RWPE1 (cell line): Measurements from ENCODE around the gene SPATA31C1.
"Not testable (repeated sequence)": the region's sequence is repeated elsewhere in the genome, so short reads cannot be mapped to it uniquely, and the experiment has no call there.

ENCODE experiments used
- CTCF ChIA-PET: fragments of 350-600 bp; sonication (Branson Sonifier 250); formaldehyde crosslinking; extraction: SDS; loops from one replicate; lab custom pipeline; 2021; lab: Yijun Ruan, JAX
- POLR2A ChIA-PET: fragments of 400-600 bp; formaldehyde crosslinking; extraction: SDS; loops from one replicate; lab custom pipeline; 2020; ENCODE audit warnings: antibody characterized with exemption; ENCODE audit not compliant: low non-redundant PET; lab: Yijun Ruan, JAX
- DNase-seq: peaks from one replicate; pipeline ENCODE4 v3.0.0; 2012; ENCODE audit warnings: low spot score
- H3K27ac ChIP-seq: fragments of 450-650 bp; 2 replicates; pipeline ENCODE4 v1.5.1; 2017
- CTCF ChIP-seq: fragments of 450-650 bp; conservative IDR thresholded peaks from 2 replicates; pipeline ENCODE4 v1.5.1; 2017; ENCODE audit warnings: low read depth, mild to moderate bottlenecking

Gene SPATA31C1

GRCh38 chr9:87909310-87910041 is 8.3 kb upstream of the SPATA31C1 start:
- POLR2A ChIA-PET = no interaction called here
- no peak for DNase-seq
- CTCF ChIA-PET = no interaction called here
- H3K27ac ChIP-seq = no peak overlapping the region
- TF ChIP-seq CTCF = no peak

- DNase-seq = no peak
- POLR2A ChIA-PET = no interaction called here
- TF ChIP-seq CTCF = no peak
- no peak overlapping the region for H3K27ac ChIP-seq
- CTCF ChIA-PET = no interaction called here
These were observed 6.9 kb upstream of the SPATA31C1 start for GRCh38 chr9:87910821-87911220.

GRCh38 chr9:87919013-87919412 is 1.3 kb downstream of the SPATA31C1 start:
- DNase-seq, H3K27ac ChIP-seq, POLR2A ChIA-PET: not testable (repeated sequence)
- CTCF ChIA-PET = interaction anchor here (0.6 kb wide), 1 partner anchor 61 kb away, joined by 3 read pairs; no protein-coding TSS in a partner anchor

- POLR2A ChIA-PET, DNase-seq, CTCF ChIA-PET, H3K27ac ChIP-seq: not testable (repeated sequence)
These were observed 3.8 kb downstream of the SPATA31C1 start for GRCh38 chr9:87921561-87921960.

GRCh38 chr9:87923012-87923411 is 5.2 kb downstream of the SPATA31C1 start:
- CTCF ChIA-PET, POLR2A ChIA-PET, H3K27ac ChIP-seq, DNase-seq: not testable (repeated sequence)

GRCh38 chr9:87924851-87925250 is 7.1 kb downstream of the SPATA31C1 start:
- CTCF ChIA-PET, POLR2A ChIA-PET: not testable (repeated sequence)

GRCh38 chr9:87929152-87929551 is 11.4 kb downstream of the SPATA31C1 start:
- CTCF ChIA-PET, DNase-seq, POLR2A ChIA-PET, H3K27ac ChIP-seq: not testable (repeated sequence)

More at GRCh38 chr9:87924851-87925250, 7.1 kb downstream of the SPATA31C1 start:
- not testable (repeated sequence) for DNase-seq, H3K27ac ChIP-seq

GRCh38 chr9:87934444-87934843 is 16.7 kb downstream of the SPATA31C1 start:
- CTCF ChIA-PET, POLR2A ChIA-PET, H3K27ac ChIP-seq, DNase-seq: not testable (repeated sequence)

- POLR2A ChIA-PET, DNase-seq, H3K27ac ChIP-seq, CTCF ChIA-PET: not testable (repeated sequence)
These were observed 19.6 kb downstream of the SPATA31C1 start for GRCh38 chr9:87937352-87937751.

- H3K27ac ChIP-seq, POLR2A ChIA-PET, DNase-seq, CTCF ChIA-PET: not testable (repeated sequence)
These were observed 20.2 kb downstream of the SPATA31C1 start for GRCh38 chr9:87937918-87938317.

GRCh38 chr9:87938336-87938735 is 20.6 kb downstream of the SPATA31C1 start:
- POLR2A ChIA-PET = not testable (repeated sequence)

GRCh38 chr9:87939096-87939495 is 21.3 kb downstream of the SPATA31C1 start:
- CTCF ChIA-PET, DNase-seq, H3K27ac ChIP-seq, POLR2A ChIA-PET: not testable (repeated sequence)

More at GRCh38 chr9:87938336-87938735, 20.6 kb downstream of the SPATA31C1 start:
- CTCF ChIA-PET, DNase-seq, H3K27ac ChIP-seq: not testable (repeated sequence)
